GM21723 (cell line): Measurements from ENCODE around the gene IGFBP7.
"Not testable (repeated sequence)": the region's sequence is repeated elsewhere in the genome, so short reads cannot be mapped to it uniquely, and the experiment has no call there.

Source experiments
- ATAC-seq: cut with Tn5 transposase; IDR thresholded peaks from one replicate; pipeline ENCODE4 v1.9.1; 2021; ENCODE audit warnings: mild to moderate bottlenecking, moderate library complexity; ENCODE audit not compliant: unreplicated experiment

Gene IGFBP7

DNA sequence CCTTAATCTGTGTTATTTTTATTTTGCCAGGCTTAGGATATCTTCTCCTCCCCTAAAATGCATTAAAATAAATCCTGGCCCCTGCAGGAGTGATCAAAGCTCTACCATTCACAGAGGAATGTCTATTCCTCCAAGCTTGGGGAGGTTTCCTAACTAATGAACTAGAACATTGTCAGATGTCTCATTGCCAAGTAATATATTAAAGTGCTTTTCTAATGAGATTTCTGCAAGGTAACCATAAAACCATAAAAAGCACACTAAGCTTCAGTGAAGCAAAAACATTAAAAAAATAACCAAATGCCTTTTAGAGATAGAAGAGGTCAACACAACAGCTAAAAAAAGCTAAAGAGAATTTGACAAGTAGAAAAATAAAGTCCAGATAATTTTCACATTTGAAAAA, 34.8 kb downstream of the IGFBP7 start:
- ATAC-seq, result no peak

DNA sequence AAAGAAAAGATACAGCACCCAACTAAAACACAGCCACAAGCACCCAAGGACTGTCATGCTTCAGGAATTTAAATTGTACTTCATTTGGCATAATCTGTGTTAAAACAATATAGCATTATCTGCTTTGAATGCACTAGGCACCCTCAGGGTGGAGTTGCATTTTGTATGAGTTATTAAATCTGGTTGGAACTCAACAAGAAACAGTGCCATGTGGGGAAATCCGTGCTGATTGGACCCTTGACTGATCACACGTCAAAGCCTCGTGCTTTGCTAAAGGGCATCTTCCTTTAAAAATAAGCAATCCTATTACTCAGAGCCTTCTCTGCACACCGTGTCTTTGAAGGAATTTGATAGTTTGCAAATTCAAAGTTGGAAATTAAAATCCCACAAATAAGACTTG, 35.4 kb downstream of the IGFBP7 start:
- ATAC-seq, result no peak

DNA sequence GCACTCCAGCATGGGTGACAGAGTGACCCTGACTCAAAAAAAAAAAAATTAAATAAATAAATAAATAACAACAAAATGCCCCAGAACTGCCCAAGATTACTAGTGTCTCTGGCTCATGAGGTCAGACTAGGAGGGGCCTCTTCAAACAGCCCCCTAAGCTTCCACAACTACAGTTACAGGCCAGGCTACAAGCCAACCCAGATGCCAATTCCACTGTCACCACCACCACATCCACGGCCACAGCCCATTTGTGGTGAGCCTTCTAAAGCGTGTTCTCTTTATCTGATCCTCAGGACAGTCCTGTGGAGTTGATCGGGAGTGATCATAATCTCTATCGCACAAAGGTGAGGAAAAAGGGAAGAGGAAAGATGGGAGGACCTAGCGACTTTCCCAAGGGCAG, 36.6 kb downstream of the IGFBP7 start:
- ATAC-seq, result no peak

DNA sequence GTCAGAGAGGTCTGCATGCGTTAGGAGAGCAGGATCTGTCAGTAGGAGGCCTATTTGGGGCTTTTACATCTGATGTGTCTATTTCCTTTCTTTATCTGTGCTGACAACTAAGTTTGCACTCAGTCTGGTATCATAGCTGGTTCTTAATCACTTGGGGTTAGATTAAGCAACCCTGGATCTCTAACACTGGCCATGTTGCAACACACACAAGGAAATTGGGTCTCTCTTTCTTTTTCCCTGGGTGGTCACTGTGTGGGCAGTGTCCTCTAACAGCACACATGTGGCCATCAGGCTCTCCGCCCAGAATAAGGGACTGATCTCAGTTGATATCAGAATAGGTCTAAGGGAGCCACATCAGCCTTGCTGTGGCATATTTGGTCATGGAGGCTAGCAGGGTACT, 38.9 kb downstream of the IGFBP7 start:
- no peak for ATAC-seq

DNA sequence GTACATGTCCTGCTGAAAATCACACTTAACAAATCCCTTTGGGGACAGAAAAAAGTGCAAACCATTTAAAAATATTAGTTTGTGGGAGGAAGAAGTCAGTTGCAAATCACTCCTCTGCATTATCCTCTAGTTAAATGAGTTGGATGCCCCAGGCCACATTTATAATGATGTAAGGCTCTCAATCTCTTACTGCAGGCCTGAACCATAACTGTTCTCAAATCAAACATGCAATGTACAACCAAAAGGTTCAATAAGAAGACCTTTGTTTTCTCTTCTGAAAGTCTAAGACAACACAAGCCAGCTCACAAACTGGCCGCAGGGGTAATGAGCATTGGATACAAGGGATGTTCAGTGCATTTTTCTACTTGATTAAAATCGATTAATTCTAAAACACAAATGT, 39.7 kb downstream of the IGFBP7 start:
- no peak for ATAC-seq

DNA sequence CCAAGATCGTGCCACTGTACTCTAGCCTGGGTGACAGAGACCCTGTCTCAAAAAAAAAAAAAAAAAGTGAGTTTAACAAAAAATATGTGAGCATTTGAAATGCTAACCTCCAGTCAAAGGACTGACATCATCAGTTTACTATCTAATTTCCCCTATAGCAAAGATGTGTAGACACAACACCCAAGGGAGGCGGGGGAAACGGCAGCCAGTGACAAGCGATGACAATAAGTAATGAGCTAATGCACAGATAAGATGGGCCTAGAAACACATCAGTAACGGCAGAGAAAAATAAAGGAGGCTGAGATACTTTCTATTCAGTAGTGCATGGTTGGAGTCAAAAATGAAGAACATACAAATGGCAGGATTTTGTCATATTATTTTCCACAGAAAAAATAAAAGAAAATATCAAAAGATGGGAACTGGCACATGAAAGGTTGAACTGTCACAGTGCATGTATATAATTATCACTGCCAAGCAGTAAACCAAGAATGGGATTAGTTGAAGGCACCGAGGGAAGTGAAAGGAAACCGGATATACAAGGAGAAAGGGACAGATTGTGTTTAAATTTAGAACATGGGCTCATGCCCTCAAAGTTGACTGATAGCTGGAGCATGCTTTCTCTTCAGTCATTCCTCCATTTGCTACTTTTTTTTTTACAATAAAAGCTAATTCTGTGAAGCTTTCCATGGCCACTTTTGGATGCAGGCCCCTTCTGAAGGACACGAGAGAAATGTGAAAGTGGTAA, 41.8 kb downstream of the IGFBP7 start:
- ATAC-seq, result no peak

DNA sequence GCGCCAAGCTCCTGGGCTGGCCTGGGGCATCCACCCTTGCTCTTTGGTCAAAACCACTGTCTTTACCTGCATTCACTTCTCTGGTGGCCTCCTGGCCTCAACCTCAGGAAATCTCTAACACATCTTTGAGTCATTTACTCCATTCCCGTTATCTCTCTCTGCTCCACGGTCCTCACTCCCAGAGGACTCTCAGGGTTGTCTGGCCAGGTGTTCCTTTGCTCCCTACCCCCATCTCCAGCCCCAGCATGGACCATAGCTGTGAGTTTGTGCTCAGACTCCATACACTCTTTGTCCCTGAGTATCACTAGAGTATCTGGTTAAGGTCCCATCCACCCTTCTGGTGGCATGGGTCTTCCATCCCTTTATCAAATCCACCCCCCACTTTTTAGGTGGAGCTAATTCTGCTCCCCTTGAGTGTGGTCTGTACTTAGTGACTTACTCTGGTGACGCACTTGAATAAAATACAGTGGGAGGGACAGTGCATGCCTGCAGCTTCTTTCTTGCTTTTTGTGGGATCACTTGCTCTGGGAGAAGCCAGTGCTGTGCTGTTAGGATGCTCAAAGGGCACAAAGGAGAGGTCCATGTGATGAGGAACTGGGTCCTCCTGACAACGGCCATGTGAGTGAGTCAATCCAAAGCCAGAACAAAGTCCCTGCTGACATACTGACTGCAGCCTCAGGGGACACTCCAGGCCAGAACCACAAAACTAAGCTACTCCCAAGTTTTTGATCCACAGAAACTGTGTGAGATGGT, 44.3 kb downstream of the IGFBP7 start:
- no peak for ATAC-seq

DNA sequence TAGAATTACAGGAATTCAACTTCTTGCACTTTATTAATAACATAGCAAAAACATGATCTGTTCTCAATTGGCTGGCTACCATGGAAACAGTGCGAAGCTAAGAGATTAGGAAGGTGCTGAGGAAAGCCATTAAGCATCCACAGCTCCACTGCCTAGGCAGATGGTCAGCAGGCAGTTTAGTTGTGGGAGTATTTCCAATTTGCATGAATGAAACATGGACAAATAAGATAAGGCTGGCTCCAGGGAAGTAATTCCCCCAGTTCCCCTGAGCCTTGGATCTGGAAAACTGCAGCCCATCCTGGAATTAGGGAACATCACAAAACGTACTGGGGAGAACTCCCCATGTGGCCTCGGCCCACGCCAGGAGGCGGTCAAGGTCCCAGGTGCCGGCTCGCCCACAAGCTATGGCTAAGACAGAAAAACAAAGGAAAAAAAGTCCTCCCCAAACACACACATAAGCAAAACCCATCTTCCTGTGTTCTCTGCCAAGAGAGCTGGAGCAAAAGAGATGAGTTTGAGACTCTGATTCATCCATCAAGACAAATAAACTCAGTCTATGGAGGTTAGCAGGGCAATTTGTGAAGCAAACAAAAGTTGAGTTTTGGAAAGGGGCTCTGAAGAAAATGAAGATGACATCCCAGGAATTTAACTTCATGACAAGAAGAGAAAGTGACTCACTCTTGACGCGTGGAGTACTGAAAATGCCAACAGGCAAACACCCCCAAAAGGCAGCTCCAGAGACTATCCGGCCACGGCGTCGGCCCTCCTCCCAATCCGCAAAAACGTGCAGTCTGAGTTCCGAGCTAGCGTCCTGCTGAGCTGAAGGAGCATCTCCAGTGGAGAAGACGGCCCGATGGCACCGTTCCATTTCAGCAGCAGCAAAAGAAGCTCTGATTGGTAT, 45.1 kb downstream of the IGFBP7 start:
- no peak for ATAC-seq

DNA sequence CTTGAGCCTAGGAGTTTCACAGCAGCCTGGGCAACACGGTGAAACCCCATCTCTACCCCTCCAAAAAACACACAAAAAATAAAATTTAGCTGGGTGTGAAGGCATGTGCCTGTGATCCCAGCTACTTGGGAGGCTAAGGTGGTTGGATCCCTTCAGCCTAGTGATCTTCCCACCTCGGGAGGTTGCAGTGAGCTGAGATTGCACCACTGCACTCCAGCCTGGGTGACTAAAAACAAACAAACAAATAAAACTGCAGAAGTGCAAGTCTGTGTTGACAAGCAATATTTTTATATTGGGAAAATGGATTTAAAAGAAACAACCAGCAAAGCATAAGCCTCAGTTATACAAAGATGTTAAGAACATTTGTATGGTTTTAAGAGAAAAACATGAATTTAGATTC, 46.1 kb downstream of the IGFBP7 start:
- no peak for ATAC-seq

DNA sequence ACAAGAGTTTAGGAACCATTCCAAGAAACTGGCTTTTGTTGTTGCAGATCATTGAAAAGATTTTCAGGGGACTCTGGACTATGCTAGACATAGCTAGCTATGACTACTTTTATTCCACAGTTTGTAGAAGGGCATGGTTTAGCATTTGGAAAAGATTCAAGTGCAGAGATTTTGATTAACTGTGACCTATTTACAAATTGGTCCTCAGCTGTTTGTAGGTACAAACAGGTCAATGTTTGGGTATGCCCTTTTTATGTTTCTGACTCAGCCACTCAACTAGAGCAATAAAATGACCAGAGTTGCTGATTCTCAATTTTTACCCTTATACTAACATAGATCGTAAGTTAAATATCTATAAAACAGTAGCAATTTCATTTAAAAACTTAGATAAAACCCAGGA, 46.7 kb downstream of the IGFBP7 start:
- no peak for ATAC-seq

DNA sequence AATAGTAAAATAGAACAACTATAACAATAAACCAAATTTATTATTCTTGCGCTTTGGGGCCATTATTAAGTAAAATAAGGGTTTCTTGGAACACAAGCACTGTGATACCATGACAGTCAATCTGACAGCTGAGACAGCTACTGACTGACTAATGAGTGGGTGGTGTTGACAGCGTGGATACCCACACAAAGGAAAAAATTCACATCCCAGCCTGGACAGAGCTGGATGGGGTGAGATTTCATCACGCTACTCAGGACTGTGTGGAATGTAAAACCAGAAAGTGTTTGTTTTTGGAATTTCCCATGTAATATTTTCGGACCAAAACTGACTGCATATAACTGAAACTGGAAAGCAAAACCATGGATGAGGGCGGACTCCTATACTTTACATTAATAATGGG, 48.8 kb downstream of the IGFBP7 start:
- no peak for ATAC-seq

DNA sequence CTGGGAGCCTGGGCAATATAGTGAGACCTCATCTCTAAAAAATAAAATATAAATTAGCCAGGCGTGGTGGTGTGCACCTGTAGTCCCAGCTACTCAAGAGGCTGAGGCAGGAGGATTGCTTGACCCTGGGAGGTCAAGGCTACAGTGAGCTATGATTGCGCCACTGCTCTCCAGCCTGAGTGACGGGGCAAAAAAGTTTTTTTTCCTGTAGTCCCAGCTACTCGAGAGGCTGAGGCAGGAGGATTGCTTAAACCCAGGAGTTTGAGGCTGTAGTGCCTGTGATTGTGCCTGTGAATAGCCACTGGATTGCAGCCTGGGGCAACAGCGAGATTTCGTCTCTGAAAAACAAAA, 49.5 kb downstream of the IGFBP7 start:
- ATAC-seq, result not testable (repeated sequence)

DNA sequence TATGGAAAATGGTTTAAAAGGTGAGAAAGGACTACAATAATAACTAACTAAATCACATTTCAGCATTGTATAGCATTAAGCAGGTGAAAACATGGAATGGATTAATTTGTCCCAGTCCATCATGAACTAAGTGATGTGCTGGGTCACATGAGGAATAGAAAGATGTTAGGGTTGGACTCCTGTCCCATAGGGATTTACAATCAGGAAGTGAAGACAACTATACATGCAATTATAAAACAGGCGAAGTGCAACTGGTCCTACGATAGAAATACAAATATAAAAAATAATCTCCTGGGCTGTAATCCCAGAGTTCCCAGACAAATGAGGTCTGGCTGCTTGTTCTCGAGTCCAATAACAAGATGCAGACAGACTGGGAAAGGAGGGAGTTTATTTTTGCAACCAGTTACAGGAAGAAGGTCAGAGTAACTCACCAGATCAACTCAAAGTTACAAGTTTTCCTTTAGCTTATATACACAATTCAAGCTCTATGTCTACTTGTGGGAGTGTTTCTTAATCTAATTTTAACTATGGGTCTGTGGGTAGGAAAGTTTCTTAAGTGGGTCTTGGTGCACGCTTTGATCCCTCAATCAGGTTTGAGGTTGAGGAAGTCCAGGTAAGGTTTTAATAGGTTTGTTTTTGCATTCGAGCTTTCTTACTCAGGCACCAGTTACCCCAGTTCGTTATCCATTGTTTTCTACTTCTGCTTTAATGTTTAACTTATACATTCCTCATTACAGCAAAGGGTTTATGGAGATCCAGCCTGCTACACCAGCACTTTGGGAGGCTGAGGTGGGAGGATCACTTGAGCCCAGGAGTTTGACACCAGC, 50.1 kb downstream of the IGFBP7 start:
- ATAC-seq, result no peak

DNA sequence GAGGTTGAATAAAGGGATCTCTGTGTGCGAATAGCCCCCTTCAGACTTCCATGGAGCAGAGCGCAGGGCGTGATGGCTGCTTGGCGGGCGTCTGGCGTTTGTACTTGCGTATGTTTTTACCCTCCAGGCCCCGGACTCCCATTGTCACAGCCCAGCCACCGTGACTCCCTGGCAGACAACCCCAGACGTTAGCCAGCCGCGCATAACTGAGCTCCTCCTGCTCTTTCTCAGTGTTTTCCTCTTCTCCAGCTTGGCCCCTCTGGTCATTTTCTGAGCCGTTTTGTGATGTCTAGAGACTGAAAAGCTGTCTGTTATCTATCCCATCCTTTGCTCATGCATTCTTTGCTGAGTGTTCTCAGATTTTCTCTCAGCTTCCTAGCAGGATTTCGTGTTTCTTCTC, 54.3 kb downstream of the IGFBP7 start:
- ATAC-seq, result no peak

DNA sequence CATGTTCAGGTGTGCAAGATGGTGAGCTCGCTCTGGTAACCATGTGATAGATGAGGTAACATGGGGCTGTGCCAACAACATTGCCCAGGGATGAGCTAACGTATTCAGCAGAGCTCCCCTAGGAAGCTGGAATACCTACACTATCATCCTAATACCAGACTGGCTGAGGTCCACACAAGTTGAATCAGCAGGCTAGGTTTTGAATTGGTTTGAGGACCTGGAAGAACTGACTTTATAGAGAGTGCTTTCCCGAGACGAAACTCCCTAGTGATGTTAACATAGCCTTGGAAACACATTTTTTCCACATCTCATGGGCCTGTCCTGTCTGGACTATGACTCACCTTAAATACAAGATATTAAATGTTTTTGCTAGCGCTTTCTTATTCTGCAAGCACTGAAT, 56.7 kb downstream of the IGFBP7 start:
- ATAC-seq, result no peak

DNA sequence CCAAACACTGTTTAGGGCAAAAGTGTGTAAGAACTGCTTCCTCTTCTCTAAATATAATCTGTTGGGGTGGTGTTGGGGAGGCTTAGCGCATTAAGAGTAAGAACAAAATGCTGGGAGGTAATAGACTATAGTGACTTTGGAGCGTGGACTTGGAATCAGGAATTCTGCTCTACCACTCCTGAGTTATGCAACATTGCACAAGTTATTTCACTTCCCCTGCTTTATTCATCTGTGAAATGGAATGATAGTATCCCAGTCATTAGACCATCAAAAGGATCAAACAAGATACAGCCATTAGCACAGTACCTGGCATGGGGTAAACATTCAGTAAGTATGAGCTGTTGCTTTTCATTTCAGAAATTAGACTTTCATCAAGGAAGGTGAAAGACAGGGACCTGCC, 58.7 kb downstream of the IGFBP7 start:
- ATAC-seq, result no peak

DNA sequence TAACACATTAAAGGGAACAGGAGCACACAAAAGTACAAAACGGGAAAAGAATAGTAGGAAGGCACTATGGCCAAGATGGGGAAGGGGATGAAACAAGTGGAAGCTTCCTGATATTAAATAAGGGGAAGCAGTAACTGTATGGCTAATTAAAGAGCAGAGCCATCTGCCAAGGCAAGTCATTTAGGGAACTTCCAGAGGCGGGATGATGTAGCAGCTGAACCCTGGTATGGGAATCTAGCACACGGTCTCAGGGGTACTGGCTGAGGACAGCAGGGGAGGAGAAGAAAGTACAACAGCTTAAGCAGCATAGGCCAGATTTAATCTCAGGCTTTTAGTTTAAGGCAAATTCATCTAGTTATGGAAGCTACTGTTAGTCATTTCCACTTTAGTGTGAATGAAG, 59.1 kb downstream of the IGFBP7 start:
- ATAC-seq, result no peak

DNA sequence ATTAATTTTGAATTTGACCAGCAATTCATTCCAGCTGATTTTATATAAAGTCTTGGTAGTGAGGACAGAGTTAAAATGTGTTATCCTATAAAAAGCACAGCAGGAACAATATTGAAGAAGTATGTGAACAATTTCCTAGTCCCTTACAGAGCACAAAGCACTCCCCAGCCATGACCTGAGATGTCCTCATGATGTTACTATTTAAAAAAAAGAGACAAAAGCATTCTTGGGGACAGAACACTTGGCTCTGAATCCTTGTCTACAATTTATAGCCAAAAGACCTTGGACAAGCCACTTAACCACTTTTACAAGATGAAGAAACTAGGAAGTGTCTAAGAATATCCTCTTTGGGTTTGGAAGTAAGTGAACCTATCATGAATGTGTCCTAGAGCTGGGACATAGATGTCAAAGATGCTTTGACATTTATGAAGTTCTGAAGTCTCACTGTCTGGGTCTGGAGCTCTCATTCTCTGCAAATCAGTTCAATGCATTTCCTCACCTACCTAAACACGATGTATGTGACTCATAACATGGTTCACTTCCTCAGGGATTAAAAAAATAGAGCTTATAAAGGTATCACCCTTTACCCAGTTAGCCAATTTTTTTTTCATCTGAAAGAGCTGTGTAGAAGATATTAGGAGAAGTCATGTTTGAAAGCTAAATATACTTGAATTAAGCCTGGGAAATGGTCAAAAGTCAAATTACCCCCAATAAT, 61.4 kb downstream of the IGFBP7 start:
- ATAC-seq, result no peak

DNA sequence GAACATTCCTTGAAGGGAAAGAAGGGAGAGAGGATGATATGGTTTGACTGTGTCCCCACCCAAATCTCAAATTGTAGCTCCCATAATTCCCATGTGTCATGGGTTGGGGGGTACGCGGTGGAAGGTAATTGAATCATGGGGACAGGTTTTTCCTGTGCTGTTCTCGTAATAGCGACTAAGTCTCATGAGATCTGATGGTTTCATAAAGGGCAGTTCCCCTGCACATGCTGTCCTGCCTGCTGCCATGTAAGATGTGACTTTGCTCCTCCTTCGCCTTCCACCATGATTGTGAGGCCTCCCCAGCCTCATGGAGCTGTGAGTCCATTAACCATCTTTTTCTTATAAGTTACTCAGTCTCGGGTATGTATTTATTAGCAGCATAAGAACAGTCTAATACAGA, 63.1 kb downstream of the IGFBP7 start:
- not testable (repeated sequence) for ATAC-seq

DNA sequence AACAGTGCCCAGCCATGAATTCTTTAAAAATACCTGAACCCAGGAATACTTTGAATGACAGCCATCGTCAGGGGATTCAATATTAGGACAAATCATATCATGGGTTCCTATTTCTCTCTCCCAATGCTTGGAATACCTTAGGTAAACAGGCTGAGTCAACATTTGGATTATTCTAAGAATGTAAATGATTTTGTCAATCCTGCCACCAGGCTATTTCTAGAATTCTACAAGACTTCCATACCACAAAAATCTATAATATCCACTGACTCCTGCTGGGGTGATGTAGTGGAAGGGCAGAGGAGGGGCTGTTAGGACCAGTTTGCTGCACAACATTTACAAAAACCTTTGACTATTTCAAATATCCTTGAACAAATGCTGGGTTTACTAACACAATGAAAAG, 65.2 kb downstream of the IGFBP7 start:
- ATAC-seq, result no peak
